H9 (cell line): ENCODE results near the gene MTG2. TPM values are rescaled to one million over a fixed set of nuclear protein-coding genes. Genes with fewer than 3 reads are reported as not detected.

ENCODE experiments used
- DNase-seq: peaks from one replicate; pipeline ENCODE4 v3.0.0-alpha.2; 2017
- H2AFZ ChIP-seq: one replicate; pipeline ENCODE4 v1.6.1; 2013; ENCODE audit warnings: mild to moderate bottlenecking, low read length, control low read depth, moderate library complexity
- H2AK5ac ChIP-seq: 2 replicates; pipeline ENCODE4 v1.6.1; 2013; ENCODE audit warnings: low read length, control low read depth, mixed read lengths; ENCODE audit not compliant: insufficient read length
- H2BK120ac ChIP-seq: one replicate; pipeline ENCODE4 v1.6.1; 2013; ENCODE audit warnings: low read depth, mild to moderate bottlenecking, low read length, control low read depth, inconsistent platforms; ENCODE audit not compliant: poor library complexity, severe bottlenecking
- H2BK12ac ChIP-seq: 2 replicates; pipeline ENCODE4 v1.6.1; 2013; ENCODE audit warnings: low read length, control low read depth, mixed read lengths, low read depth; ENCODE audit not compliant: insufficient read length
- H2BK15ac ChIP-seq: 2 replicates; pipeline ENCODE4 v1.6.1; 2013; ENCODE audit warnings: low read depth, low read length, control low read depth
- H2BK20ac ChIP-seq: one replicate; pipeline ENCODE4 v1.6.1; 2013; ENCODE audit warnings: low read depth, mild to moderate bottlenecking, low read length, control low read depth, inconsistent platforms; ENCODE audit not compliant: poor library complexity, severe bottlenecking
- H2BK5ac ChIP-seq: 2 replicates; pipeline ENCODE4 v1.6.1; 2013; ENCODE audit warnings: low read length, control low read depth, mixed read lengths; ENCODE audit not compliant: insufficient read length
- H3K14ac ChIP-seq: 2 replicates; pipeline ENCODE4 v1.6.1; 2013; ENCODE audit warnings: low read length, control low read depth; ENCODE audit not compliant: insufficient read depth
- H3K18ac ChIP-seq: 2 replicates; pipeline ENCODE4 v1.6.1; 2013; ENCODE audit warnings: low read depth, mild to moderate bottlenecking, mixed read lengths, low read length, control low read depth; ENCODE audit not compliant: insufficient read length
- H3K23ac ChIP-seq: 2 replicates; pipeline ENCODE4 v1.6.1; 2013; ENCODE audit warnings: low read length, control low read depth, mixed read lengths, low read depth; ENCODE audit not compliant: insufficient read length
- H3K23me2 ChIP-seq: 2 replicates; pipeline ENCODE4 v1.6.1; 2013; ENCODE audit warnings: low read depth, mild to moderate bottlenecking, mixed read lengths, low read length, control low read depth; ENCODE audit not compliant: insufficient read length, poor library complexity, severe bottlenecking
- H3K27ac ChIP-seq: 2 replicates; pipeline ENCODE4 v1.5.1; 2013; ENCODE audit warnings: low read length, control low read depth, mixed read lengths, low read depth; ENCODE audit not compliant: insufficient read length
- H3K27me3 ChIP-seq: 2 replicates; pipeline ENCODE4 v1.6.1; 2013; ENCODE audit warnings: low read length, control low read depth, inconsistent platforms; ENCODE audit not compliant: insufficient read depth
- H3K4ac ChIP-seq: 2 replicates; pipeline ENCODE4 v1.6.1; 2013; ENCODE audit warnings: low read depth, mild to moderate bottlenecking, control low read depth, inconsistent platforms, low read length, moderate library complexity
- H3K4me1 ChIP-seq: 2 replicates; pipeline ENCODE4 v1.6.1; 2013; ENCODE audit warnings: low read length, control low read depth, inconsistent platforms; ENCODE audit not compliant: insufficient read depth
- H3K4me2 ChIP-seq: 2 replicates; pipeline ENCODE4 v1.6.1; 2013; ENCODE audit warnings: low read length, control low read depth, mixed read lengths; ENCODE audit not compliant: insufficient read length, insufficient read depth
- H3K56ac ChIP-seq: 2 replicates; pipeline ENCODE4 v1.6.1; 2013; ENCODE audit warnings: low read depth, mild to moderate bottlenecking, mixed read lengths, low read length, control low read depth; ENCODE audit not compliant: insufficient read length
- H3K79me1 ChIP-seq: 2 replicates; pipeline ENCODE4 v1.6.1; 2013; ENCODE audit warnings: low read depth, mild to moderate bottlenecking, moderate library complexity, low read length, control low read depth, inconsistent platforms; ENCODE audit not compliant: insufficient read depth, poor library complexity, severe bottlenecking
- H3K79me2 ChIP-seq: 2 replicates; pipeline ENCODE4 v1.6.1; 2013; ENCODE audit warnings: low read length, control low read depth, inconsistent platforms; ENCODE audit not compliant: insufficient read depth
- H3K9ac ChIP-seq: 2 replicates; pipeline ENCODE4 v1.6.1; 2013; ENCODE audit warnings: low read length, control low read depth, mixed read lengths; ENCODE audit not compliant: insufficient read length; ENCODE audit errors: extremely low read depth
- H3K9me3 ChIP-seq: one replicate; pipeline ENCODE4 v1.6.1; 2013; ENCODE audit warnings: low read depth, low read length, inconsistent platforms; ENCODE audit not compliant: control insufficient read depth
- H3T11ph ChIP-seq: one replicate; pipeline ENCODE4 v1.6.1; 2013; ENCODE audit warnings: mild to moderate bottlenecking, low read length, control low read depth, inconsistent platforms
- H4K20me1 ChIP-seq: one replicate; pipeline ENCODE4 v1.6.1; 2013; ENCODE audit not compliant: control insufficient read depth, insufficient read length, insufficient read depth
- H4K5ac ChIP-seq: 2 replicates; pipeline ENCODE4 v1.6.1; 2013; ENCODE audit warnings: low read depth, mild to moderate bottlenecking, mixed read lengths, low read length, control low read depth; ENCODE audit not compliant: insufficient read length
- H4K8ac ChIP-seq: replicated peaks from 2 replicates; pipeline ENCODE4 v1.6.1; 2013; ENCODE audit warnings: low read length, control low read depth, mixed read lengths, low read depth; ENCODE audit not compliant: insufficient read length
- H4K91ac ChIP-seq: 2 replicates; pipeline ENCODE4 v1.6.1; 2013; ENCODE audit warnings: low read depth, mild to moderate bottlenecking, moderate library complexity, mixed read lengths, low read length, control low read depth; ENCODE audit not compliant: insufficient read length
- H3K27ac Mint-ChIP-seq, 3 experiments: 2 replicates in 2 of 3; 3 replicates in 1 of 3; pipeline ENCODE4 v1.8.0; 2020 to 2021; ENCODE audit warnings: mixed read lengths in 3 of 3, mild to moderate bottlenecking in 1 of 3, moderate library complexity in 1 of 3
- H3K27me3 Mint-ChIP-seq: 2 replicates; pipeline ENCODE4 v1.8.0; 2021; ENCODE audit warnings: low read depth, mild to moderate bottlenecking, moderate library complexity, mixed read lengths
- H3K36me3 Mint-ChIP-seq, 3 experiments: 2 replicates in 2 of 3; 3 replicates in 1 of 3; pipeline ENCODE4 v1.8.0; 2020 to 2021; ENCODE audit warnings: low read depth in 3 of 3, mixed read lengths in 3 of 3; ENCODE audit not compliant: insufficient read depth in 1 of 3
- H3K4me1 Mint-ChIP-seq, 2 experiments: 2 replicates each; pipeline ENCODE4 v1.8.0; 2020; ENCODE audit warnings: mixed read lengths in 2 of 2
- H3K4me3 Mint-ChIP-seq, 2 experiments: 2 replicates in 1 of 2; 3 replicates in 1 of 2; pipeline ENCODE4 v1.8.0; 2020 to 2021; ENCODE audit warnings: mild to moderate bottlenecking in 2 of 2, mixed read lengths in 2 of 2, moderate library complexity in 1 of 2
- H3K9me3 Mint-ChIP-seq, 2 experiments: 2 replicates in 1 of 2; 3 replicates in 1 of 2; pipeline ENCODE4 v1.8.0; 2020; ENCODE audit warnings: mild to moderate bottlenecking in 2 of 2, mixed read lengths in 2 of 2, moderate library complexity in 1 of 2
- WGBS: extraction: QIAGEN DNeasy Blood & Tissue Kit; methylation state at CpG from one replicate; pipeline ENCODE4 v1.1.7; 2013; ENCODE audit warnings: missing lambda C conversion rate, low lambda C conversion rate, mixed read lengths; ENCODE audit not compliant: insufficient read length; ENCODE audit errors: extremely low coverage; 5-methylcytosine and 5-hydroxymethylcytosine counted together
- total RNA-seq: library from RNA; stranded (reverse); gene quantifications from 2 replicates; pipeline ENCODE4 v1.2.1, GENCODE V29; 2021
- TF ChIP-seq, protein P1 (sequence below): fragments of 200-600 bp; sonication (generic); conservative IDR thresholded peaks from 3 replicates; pipeline ENCODE4 v1.8.0; 2021; ENCODE audit warnings: antibody characterized with exemption, mild to moderate bottlenecking

MTG2 gene
- total RNA-seq, 1 experiment from 2014 or later = 25.1 TPM

DNA sequence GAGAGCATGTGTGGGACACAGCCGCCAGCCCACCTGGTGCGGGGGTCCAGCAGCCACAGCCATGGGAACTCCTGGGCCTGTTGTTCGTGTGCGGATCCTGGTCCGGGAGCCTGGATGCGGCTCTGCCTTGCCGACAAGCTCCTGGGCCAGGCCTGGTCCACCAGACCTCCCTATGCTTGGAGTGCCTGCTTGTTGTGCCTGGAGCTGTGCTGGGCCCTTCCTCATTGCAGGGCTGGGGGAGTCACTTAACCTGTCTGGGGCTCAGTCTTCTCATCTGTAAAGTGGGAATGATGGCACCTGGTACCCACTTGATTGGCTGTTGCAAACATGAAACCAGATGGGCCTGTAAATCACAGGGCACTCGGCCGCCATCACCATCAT is 52.9 kb downstream of the MTG2 start:
- peaks cover 0 to 4% (median 4%) of the 10 kb centered on the region in 3 experiments; a peak in 4 of 7 replicates for H3K36me3 Mint-ChIP-seq
- H3K9me3 Mint-ChIP-seq = peaks cover 0 to 3% of the 10 kb centered on the region in 2 experiments; a peak in 2 of 5 replicates
- Histone ChIP-seq H3K18ac (no peak overlapping the region), H4K20me1 (no peaks in the 10 kb centered on the region), H3K9me3 (no peaks in the 10 kb centered on the region), H2AFZ (no peak overlapping the region), H4K5ac (no peak overlapping the region), H2BK120ac (no peak overlapping the region), H3T11ph (no peak overlapping the region), H4K91ac (no peak overlapping the region), H3K4me2 (no peak overlapping the region), H3K27me3 (no peaks in the 10 kb centered on the region), H3K23ac (no peak overlapping the region), H3K9ac (no peak overlapping the region), H2BK12ac (no peak overlapping the region), H4K8ac (no peak overlapping the region), H3K4me1 (no peaks in the 10 kb centered on the region), H3K4ac (no peak overlapping the region), H2BK20ac (no peak overlapping the region), H3K79me1 (peaks cover 2% of the 10 kb centered on the region), H3K27ac (no peak overlapping the region), H3K79me2 (peaks cover 5% of the 10 kb centered on the region; the same call in 1 of the 2 replicates), H2BK5ac (no peak overlapping the region), H3K56ac (no peak overlapping the region), H3K14ac (no peak overlapping the region), H3K23me2 (peaks cover 7% of the 10 kb centered on the region), H2AK5ac (no peak overlapping the region), H2BK15ac (no peak overlapping the region)
- WGBS = no CpG with 5 or more reads among the region's 9 CpGs
- peaks cover 12% of the 10 kb centered on the region for H3K27me3 Mint-ChIP-seq
- TF ChIP-seq, protein P1, sequence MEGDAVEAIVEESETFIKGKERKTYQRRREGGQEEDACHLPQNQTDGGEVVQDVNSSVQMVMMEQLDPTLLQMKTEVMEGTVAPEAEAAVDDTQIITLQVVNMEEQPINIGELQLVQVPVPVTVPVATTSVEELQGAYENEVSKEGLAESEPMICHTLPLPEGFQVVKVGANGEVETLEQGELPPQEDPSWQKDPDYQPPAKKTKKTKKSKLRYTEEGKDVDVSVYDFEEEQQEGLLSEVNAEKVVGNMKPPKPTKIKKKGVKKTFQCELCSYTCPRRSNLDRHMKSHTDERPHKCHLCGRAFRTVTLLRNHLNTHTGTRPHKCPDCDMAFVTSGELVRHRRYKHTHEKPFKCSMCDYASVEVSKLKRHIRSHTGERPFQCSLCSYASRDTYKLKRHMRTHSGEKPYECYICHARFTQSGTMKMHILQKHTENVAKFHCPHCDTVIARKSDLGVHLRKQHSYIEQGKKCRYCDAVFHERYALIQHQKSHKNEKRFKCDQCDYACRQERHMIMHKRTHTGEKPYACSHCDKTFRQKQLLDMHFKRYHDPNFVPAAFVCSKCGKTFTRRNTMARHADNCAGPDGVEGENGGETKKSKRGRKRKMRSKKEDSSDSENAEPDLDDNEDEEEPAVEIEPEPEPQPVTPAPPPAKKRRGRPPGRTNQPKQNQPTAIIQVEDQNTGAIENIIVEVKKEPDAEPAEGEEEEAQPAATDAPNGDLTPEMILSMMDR = no peak
- DNase-seq = no peak
- H3K4me1 Mint-ChIP-seq = peaks cover 14 to 26% of the 10 kb centered on the region in 2 experiments
- H3K4me3 Mint-ChIP-seq = no peak overlapping the region
- no peak overlapping the region; a peak in 1 of 7 replicates for H3K27ac Mint-ChIP-seq
